GM23338 (cell line): Measurements from ENCODE around the gene GPR143. TPM values are rescaled to one million over a fixed set of nuclear protein-coding genes. Genes with fewer than 3 reads are reported as not detected.

ENCODE experiments used
- ATAC-seq: fragments of 200-7000 bp; cut with Tn5 transposase; 3 replicates; pipeline ENCODE4 v1.9.1; 2020
- DNase-seq: peaks from one replicate; pipeline ENCODE4 v3.0.0-alpha.2; 2015; ENCODE audit warnings: low spot score
- H2AFZ ChIP-seq: fragments of 200-600 bp; sonication (generic); 2 replicates; pipeline ENCODE4 v1.8.0; 2016; ENCODE audit warnings: antibody characterized with exemption, mild to moderate bottlenecking, moderate library complexity
- H3F3A ChIP-seq: fragments of 200-600 bp; sonication (generic); replicated peaks from 2 replicates; pipeline ENCODE4 v1.8.0; 2017; ENCODE audit warnings: antibody characterized with exemption, mixed run types, low read depth
- H3K27ac ChIP-seq: fragments of 200-600 bp; sonication (generic); 2 replicates; pipeline ENCODE4 v1.6.1; 2016; ENCODE audit warnings: low read depth
- H3K27me3 ChIP-seq: fragments of 200-600 bp; sonication (generic); 2 replicates; pipeline ENCODE4 v1.8.0; 2016; ENCODE audit warnings: mild to moderate bottlenecking, mixed run types, moderate library complexity; ENCODE audit not compliant: insufficient read depth
- H3K36me3 ChIP-seq: fragments of 200-600 bp; sonication (generic); 2 replicates; pipeline ENCODE4 v1.8.0; 2016; ENCODE audit warnings: mild to moderate bottlenecking; ENCODE audit not compliant: insufficient read depth
- H3K4me1 ChIP-seq: fragments of 200-600 bp; sonication (generic); 2 replicates; pipeline ENCODE4 v1.8.0; 2016; ENCODE audit warnings: mild to moderate bottlenecking, moderate library complexity; ENCODE audit not compliant: insufficient read depth
- H3K4me2 ChIP-seq: fragments of 200-600 bp; sonication (generic); 2 replicates; pipeline ENCODE4 v1.7.1; 2017; ENCODE audit warnings: mixed run types
- H3K4me3 ChIP-seq: fragments of 200-600 bp; sonication (generic); 2 replicates; pipeline ENCODE4 v1.6.1; 2016; ENCODE audit warnings: mixed run types
- H3K79me2 ChIP-seq: fragments of 200-600 bp; sonication (generic); replicated peaks from 2 replicates; pipeline ENCODE4 v1.8.0; 2017; ENCODE audit warnings: mild to moderate bottlenecking; ENCODE audit not compliant: insufficient read depth
- H3K9me2 ChIP-seq: fragments of 200-600 bp; sonication (generic); 2 replicates; pipeline ENCODE4 v1.8.0; 2017; ENCODE audit not compliant: insufficient read depth
- H4K20me1 ChIP-seq: fragments of 200-600 bp; sonication (generic); replicated peaks from 2 replicates; pipeline ENCODE4 v1.8.0; 2017; ENCODE audit warnings: mild to moderate bottlenecking; ENCODE audit not compliant: insufficient read depth
- H3K27ac Mint-ChIP-seq: 2 replicates; pipeline ENCODE4 v1.8.0; 2020; ENCODE audit warnings: inconsistent platforms, mild to moderate bottlenecking, moderate library complexity, mixed read lengths
- H3K27me3 Mint-ChIP-seq: 3 replicates; pipeline ENCODE4 v1.8.0; 2022; ENCODE audit warnings: low read depth, mild to moderate bottlenecking, moderate library complexity, mixed read lengths, inconsistent platforms; ENCODE audit not compliant: insufficient read depth, poor library complexity
- H3K36me3 Mint-ChIP-seq: 3 replicates; pipeline ENCODE4 v1.8.0; 2021; ENCODE audit warnings: low read depth, mild to moderate bottlenecking, inconsistent platforms, moderate library complexity, mixed read lengths
- H3K4me1 Mint-ChIP-seq: 3 replicates; pipeline ENCODE4 v1.8.0; 2020; ENCODE audit warnings: mild to moderate bottlenecking, inconsistent platforms, mixed read lengths
- H3K4me3 Mint-ChIP-seq: 3 replicates; pipeline ENCODE4 v1.8.0; 2021; ENCODE audit warnings: moderate library complexity, mild to moderate bottlenecking, inconsistent platforms, mixed read lengths
- H3K9me3 Mint-ChIP-seq: 3 replicates; pipeline ENCODE4 v1.8.0; 2020; ENCODE audit warnings: moderate library complexity, mild to moderate bottlenecking, inconsistent platforms, mixed read lengths
- CTCF ChIP-seq, 2 experiments: fragments of 200-600 bp in 1 of 2; sonication (generic) in 1 of 2; conservative IDR thresholded peaks; 2 replicates each; pipeline versions ENCODE4 v1.5.1 to v1.6.1; 2016 to 2017; ENCODE audit warnings: antibody characterized with exemption in 2 of 2, low read depth in 2 of 2, mild to moderate bottlenecking in 2 of 2, moderate library complexity in 1 of 2
- ETS1 ChIP-seq: IDR thresholded peaks from 2 replicates; pipeline ENCODE4 v1.6.1; 2016; ENCODE audit warnings: antibody characterized with exemption
- EZH2phosphoT487 ChIP-seq: fragments of 200-600 bp; sonication (generic); IDR thresholded peaks from one replicate; pipeline ENCODE4 v1.8.1; 2018; ENCODE audit warnings: antibody characterized with exemption; ENCODE audit not compliant: unreplicated experiment
- JUNB ChIP-seq: IDR thresholded peaks from one replicate; pipeline ENCODE4 v1.6.1; 2016; ENCODE audit warnings: antibody characterized with exemption; ENCODE audit not compliant: unreplicated experiment
- NANOG ChIP-seq: IDR thresholded peaks from 2 replicates; pipeline ENCODE4 v1.6.1; 2016; ENCODE audit warnings: antibody characterized with exemption, borderline replicate concordance
- POLR2AphosphoS5 ChIP-seq: IDR thresholded peaks from 2 replicates; pipeline ENCODE4 v1.6.1; 2016; ENCODE audit warnings: antibody characterized with exemption, low read depth
- ZNF114 ChIP-seq: fragments of 250-450 bp; sonication (Bioruptor Pico); IDR thresholded peaks from 2 replicates; pipeline ENCODE4 v1.5.0; 2020; ENCODE audit warnings: mild to moderate bottlenecking, moderate library complexity
- polyA plus RNA-seq: library from polyadenylated mRNA; unstranded; fragments of >200 nt; fragmentation: Nextera tagmentation; extraction: Ambion mirVana; gene quantifications from 2 replicates; pipeline ENCODE4 v1.2.1, GENCODE V29; 2016
- total RNA-seq: library from RNA; depleted of rRNA; stranded (reverse); fragments of >200 nt; shearing (Covaris generic); gene quantifications from 2 replicates; pipeline ENCODE4 v1.2.3, GENCODE V29; 2014
- TF ChIP-seq, protein P1 (sequence below): IDR thresholded peaks from one replicate; pipeline ENCODE4 v1.6.1; 2018; ENCODE audit warnings: antibody characterized with exemption; ENCODE audit not compliant: unreplicated experiment

GPR143 gene
- total and polyA plus RNA-seq, 2 experiments from 2014 or later = 7.4 to 13.0 TPM

DNA sequence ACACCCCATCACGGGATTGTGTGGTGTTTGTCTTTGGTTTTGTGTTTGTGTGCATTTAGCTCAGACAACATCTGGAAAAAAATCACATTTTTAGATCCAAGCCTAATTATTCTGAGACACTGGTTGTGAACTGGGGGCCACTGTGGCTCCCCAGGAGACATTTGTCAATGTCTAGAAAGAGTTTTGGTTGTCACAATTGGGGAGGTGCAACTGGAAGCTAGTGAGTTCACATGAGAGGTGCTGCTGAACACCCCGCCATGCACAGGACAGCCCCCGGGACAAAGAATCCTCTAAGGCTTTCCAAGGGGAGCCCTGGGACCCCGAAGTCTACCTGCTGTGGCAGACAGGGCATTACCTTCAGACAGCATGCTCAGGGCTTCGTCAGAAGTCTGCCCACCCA lies 26.5 kb downstream of the GPR143 start:
- Mint-ChIP-seq H3K27ac (no peak overlapping the region), H3K4me3 (no peak overlapping the region), H3K36me3 (peaks cover 25% of the 10 kb centered on the region), H3K9me3 (0 out of 3 replicates have a peak, but pooled peaks cover 1% of the 10 kb centered on the region), H3K27me3 (no peaks in the 10 kb centered on the region), H3K4me1 (no peaks in the 10 kb centered on the region)
- Histone ChIP-seq H3K36me3 (no peaks in the 10 kb centered on the region), H3F3A (no peaks in the 10 kb centered on the region), H3K27ac (no peak overlapping the region), H3K4me3 (no peak overlapping the region), H3K79me2 (no peaks in the 10 kb centered on the region), H4K20me1 (no peaks in the 10 kb centered on the region), H3K9me2 (no peaks in the 10 kb centered on the region), H2AFZ (no peak overlapping the region), H3K27me3 (no peaks in the 10 kb centered on the region), H3K4me1 (no peaks in the 10 kb centered on the region), H3K4me2 (no peak overlapping the region)
- TF ChIP-seq JUNB = no peak
- no peak for TF ChIP-seq POLR2AphosphoS5
- no peak for TF ChIP-seq NANOG
- no peak for TF ChIP-seq EZH2phosphoT487
- ATAC-seq (no peak), DNase-seq (no peak)

- Histone ChIP-seq H3F3A (no peaks in the 10 kb centered on the region), H3K4me3 (no peak overlapping the region), H3K4me1 (no peaks in the 10 kb centered on the region), H3K27me3 (no peaks in the 10 kb centered on the region), H3K27ac (no peak overlapping the region), H4K20me1 (no peaks in the 10 kb centered on the region), H2AFZ (no peak overlapping the region), H3K36me3 (no peaks in the 10 kb centered on the region), H3K9me2 (no peaks in the 10 kb centered on the region), H3K4me2 (no peak overlapping the region), H3K79me2 (no peaks in the 10 kb centered on the region)
- Mint-ChIP-seq H3K4me3 (no peak overlapping the region), H3K27me3 (no peaks in the 10 kb centered on the region), H3K4me1 (no peaks in the 10 kb centered on the region; the same call in 2 of the 3 replicates), H3K9me3 (0 out of 3 replicates have a peak, but pooled peaks cover 3% of the 10 kb centered on the region), H3K36me3 (peaks cover 24% of the 10 kb centered on the region), H3K27ac (no peak overlapping the region)
- no peak for ATAC-seq
- no peak for DNase-seq
- TF ChIP-seq EZH2phosphoT487 (no peak), CTCF (conservative IDR thresholded peaks at IDR 0.05; ENCODE audit: low read depth in 2 of 2) (no peak), ETS1 (no peak), ZNF114 (CRISPR knock-in tag) (no peak)
- TF ChIP-seq, protein P1, sequence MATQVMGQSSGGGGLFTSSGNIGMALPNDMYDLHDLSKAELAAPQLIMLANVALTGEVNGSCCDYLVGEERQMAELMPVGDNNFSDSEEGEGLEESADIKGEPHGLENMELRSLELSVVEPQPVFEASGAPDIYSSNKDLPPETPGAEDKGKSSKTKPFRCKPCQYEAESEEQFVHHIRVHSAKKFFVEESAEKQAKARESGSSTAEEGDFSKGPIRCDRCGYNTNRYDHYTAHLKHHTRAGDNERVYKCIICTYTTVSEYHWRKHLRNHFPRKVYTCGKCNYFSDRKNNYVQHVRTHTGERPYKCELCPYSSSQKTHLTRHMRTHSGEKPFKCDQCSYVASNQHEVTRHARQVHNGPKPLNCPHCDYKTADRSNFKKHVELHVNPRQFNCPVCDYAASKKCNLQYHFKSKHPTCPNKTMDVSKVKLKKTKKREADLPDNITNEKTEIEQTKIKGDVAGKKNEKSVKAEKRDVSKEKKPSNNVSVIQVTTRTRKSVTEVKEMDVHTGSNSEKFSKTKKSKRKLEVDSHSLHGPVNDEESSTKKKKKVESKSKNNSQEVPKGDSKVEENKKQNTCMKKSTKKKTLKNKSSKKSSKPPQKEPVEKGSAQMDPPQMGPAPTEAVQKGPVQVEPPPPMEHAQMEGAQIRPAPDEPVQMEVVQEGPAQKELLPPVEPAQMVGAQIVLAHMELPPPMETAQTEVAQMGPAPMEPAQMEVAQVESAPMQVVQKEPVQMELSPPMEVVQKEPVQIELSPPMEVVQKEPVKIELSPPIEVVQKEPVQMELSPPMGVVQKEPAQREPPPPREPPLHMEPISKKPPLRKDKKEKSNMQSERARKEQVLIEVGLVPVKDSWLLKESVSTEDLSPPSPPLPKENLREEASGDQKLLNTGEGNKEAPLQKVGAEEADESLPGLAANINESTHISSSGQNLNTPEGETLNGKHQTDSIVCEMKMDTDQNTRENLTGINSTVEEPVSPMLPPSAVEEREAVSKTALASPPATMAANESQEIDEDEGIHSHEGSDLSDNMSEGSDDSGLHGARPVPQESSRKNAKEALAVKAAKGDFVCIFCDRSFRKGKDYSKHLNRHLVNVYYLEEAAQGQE = no peak
Measured at GRCh38 chrX:9738151-9738550, 27.5 kb downstream of the GPR143 start.
